Breast epithelium (tissue), 4 donors: ENCODE measurements around the gene TMEM50B. TPM values are rescaled to one million over a fixed set of nuclear protein-coding genes. Genes with fewer than 3 reads are reported as not detected.

Source experiments
- DNase-seq, 2 donors: peaks; one replicate each; pipeline ENCODE4 v3.0.0-alpha.2; 2019; ENCODE audit warnings: low spot score in 2 of 2
- H3K27ac ChIP-seq, 2 donors: fragments of 200-600 bp; sonication (generic) in 1 of 2; one replicate each; pipeline ENCODE4 v1.5.1; 2016 to 2019; ENCODE audit warnings: mild to moderate bottlenecking in 1 of 2
- H3K27me3 ChIP-seq, 2 donors: fragments of 200-600 bp; sonication (generic) in 1 of 2; one replicate each; pipeline versions ENCODE4 v1.5.1 to v1.6.0; 2017 to 2019; ENCODE audit warnings: control low read depth in 1 of 2, mild to moderate bottlenecking in 1 of 2
- H3K36me3 ChIP-seq: fragments of 200-600 bp; one replicate; pipeline ENCODE4 v1.5.1; 2019
- H3K4me1 ChIP-seq, 2 donors: fragments of 200-600 bp; sonication (generic); one replicate each; pipeline ENCODE4 v1.5.1; 2016 to 2019; ENCODE audit warnings: control low read depth in 1 of 2
- H3K4me3 ChIP-seq, 3 donors: fragments of 200-600 bp; sonication (generic); 1 replicate in 2 of 3; 2 replicates in 1 of 3; pipeline ENCODE4 v1.5.1; 2016 to 2019; ENCODE audit warnings: mild to moderate bottlenecking in 3 of 3, moderate library complexity in 2 of 3
- H3K9me3 ChIP-seq, 2 donors: fragments of 200-600 bp; sonication (generic) in 1 of 2; one replicate each; pipeline ENCODE4 v1.5.1; 2016 to 2019; ENCODE audit warnings: control low read depth in 1 of 2
- CTCF ChIP-seq, 3 donors: fragments of 450-650 bp; IDR thresholded peaks; one replicate each; pipeline ENCODE4 v1.5.1; 2016 to 2017; ENCODE audit warnings: antibody characterized with exemption in 3 of 3, mild to moderate bottlenecking in 3 of 3, moderate library complexity in 3 of 3
- POLR2A ChIP-seq: fragments of 450-650 bp; IDR thresholded peaks from one replicate; pipeline ENCODE4 v1.6.1; 2016; ENCODE audit warnings: antibody characterized with exemption, mild to moderate bottlenecking, moderate library complexity
- POLR2AphosphoS5 ChIP-seq, 3 donors: sonication (generic); formaldehyde crosslinking; IDR thresholded peaks; one replicate each; pipeline ENCODE4 v1.6.1; 2017; ENCODE audit warnings: antibody characterized with exemption in 3 of 3
- intact Hi-C: fragments of 100-400 bp; cut with DNase I; formaldehyde crosslinking; loops from one replicate; pipeline ENCODE4 v1.15.1; 2023; ENCODE audit warnings: low total_unique reads
- total RNA-seq, 3 donors: library from RNA; depleted of rRNA; stranded (reverse); fragments of >200 nt; gene quantifications; one replicate each; pipeline ENCODE4 v1.1.0, GENCODE V29; 2016

Gene TMEM50B
- total RNA-seq, 3 donors from 2014 or later: 88.8 to 92.8 (median 91.8) TPM

GRCh38 chr21:33487996-33488395 lies 8.2 kb upstream of the TMEM50B start:
- H3K27me3 ChIP-seq: no peaks in the 10 kb centered on the region
- H3K9me3 ChIP-seq: no peaks in the 10 kb centered on the region
- TF ChIP-seq CTCF (IDR thresholded peaks at IDR 0.05) (no peak), POLR2A (no peak), POLR2AphosphoS5 (IDR thresholded peaks at IDR 0.05) (no peak)
- no peaks in the 10 kb centered on the region for H3K36me3 ChIP-seq
- intact Hi-C loops: no loop called here
- no peak for DNase-seq
- no peak overlapping the region for H3K27ac ChIP-seq
- H3K4me1 ChIP-seq: no peaks in the 10 kb centered on the region
- no peak overlapping the region for H3K4me3 ChIP-seq

GRCh38 chr21:33481314-33481943 lies 1.7 kb upstream of the TMEM50B start:
- TF ChIP-seq CTCF (IDR thresholded peaks at IDR 0.05) (no peak), POLR2AphosphoS5 (IDR thresholded peaks at IDR 0.05) (no peak), POLR2A (no peak)
- no peak overlapping the region for H3K27ac ChIP-seq
- H3K9me3 ChIP-seq: no peaks in the 10 kb centered on the region
- no peaks in the 10 kb centered on the region for H3K27me3 ChIP-seq
- no peak overlapping the region for H3K4me3 ChIP-seq
- no peaks in the 10 kb centered on the region for H3K4me1 ChIP-seq
- no peaks in the 10 kb centered on the region for H3K36me3 ChIP-seq
- no peak for DNase-seq
- intact Hi-C loops: no loop called here

- intact Hi-C loops: no loop called here
- no peaks in the 10 kb centered on the region for H3K27me3 ChIP-seq
- peak overlapping the region; percentile 82 to 94 (median 91) for H3K4me3 ChIP-seq
- peak overlapping the region; percentile 96 to 97 for H3K27ac ChIP-seq
- no peak for DNase-seq
- no peaks in the 10 kb centered on the region for H3K4me1 ChIP-seq
- no peaks in the 10 kb centered on the region for H3K9me3 ChIP-seq
- no peak for TF ChIP-seq CTCF (IDR thresholded peaks at IDR 0.05)
- no peak for TF ChIP-seq POLR2A
- no peak for TF ChIP-seq POLR2AphosphoS5 (IDR thresholded peaks at IDR 0.05)
- no peaks in the 10 kb centered on the region for H3K36me3 ChIP-seq
Observed at GRCh38 chr21:33480481-33481103, 818 bp upstream of the TMEM50B start.

- Histone ChIP-seq H3K4me3 (peak overlapping the region; percentile 82 to 94 (median 91)), H3K4me1 (no peaks in the 10 kb centered on the region), H3K27me3 (no peaks in the 10 kb centered on the region), H3K27ac (peak overlapping the region; percentile 96 to 97), H3K9me3 (no peaks in the 10 kb centered on the region), H3K36me3 (no peaks in the 10 kb centered on the region)
- TF ChIP-seq CTCF (IDR thresholded peaks at IDR 0.05) (peak in 1 of 3 donors; percentile 23), POLR2A (no peak), POLR2AphosphoS5 (IDR thresholded peaks at IDR 0.05) (peak in 2 of 3 donors; percentile 3 to 28)
- DNase-seq: no peak
- intact Hi-C loops: no loop called here
Observed at GRCh38 chr21:33478935-33479678, 667 bp downstream of the TMEM50B start.

- DNase-seq: no peak
Observed at GRCh38 chr21:33478182-33478581, 1.6 kb downstream of the TMEM50B start.

More at GRCh38 chr21:33478182-33478581, 1.6 kb downstream of the TMEM50B start:
- Histone ChIP-seq H3K9me3 (no peaks in the 10 kb centered on the region), H3K4me3 (peak overlapping the region; percentile 82 to 94 (median 91)), H3K4me1 (no peaks in the 10 kb centered on the region), H3K27me3 (no peaks in the 10 kb centered on the region), H3K36me3 (no peaks in the 10 kb centered on the region), H3K27ac (peak overlapping the region; percentile 48 to 97)
- intact Hi-C loops: no loop called here
- TF ChIP-seq POLR2AphosphoS5 (IDR thresholded peaks at IDR 0.05): no peak
- no peak for TF ChIP-seq CTCF (IDR thresholded peaks at IDR 0.05)
- TF ChIP-seq POLR2A: no peak
